Neural cell (in vitro differentiated cells): ENCODE results near the gene EFCAB6. TPM values are rescaled to one million over a fixed set of nuclear protein-coding genes. Genes with fewer than 3 reads are reported as not detected.

ENCODE experiments used
- H2AFZ ChIP-seq: fragments of 200-600, 300-800 bp; sonication (generic), shearing (Covaris generic); 2 replicates; pipeline ENCODE4 v1.6.0; 2014; ENCODE audit warnings: low read depth, mild to moderate bottlenecking, antibody characterized with exemption, low read length, moderate library complexity
- H3F3A ChIP-seq: fragments of 200-600 bp; shearing (Covaris generic); 2 replicates; pipeline ENCODE4 v1.6.1; 2016; ENCODE audit warnings: mild to moderate bottlenecking, moderate library complexity, mixed read lengths, antibody characterized with exemption, low read length; ENCODE audit not compliant: insufficient read depth, poor library complexity, severe bottlenecking
- H3K27ac ChIP-seq: fragments of 200-600, 300-800 bp; sonication (generic), shearing (Covaris generic); 2 replicates; pipeline ENCODE4 v1.5.1; 2014; ENCODE audit warnings: mild to moderate bottlenecking, low read length, moderate library complexity
- H3K27me3 ChIP-seq: fragments of 300-800, 200-600 bp; sonication (generic), shearing (Covaris generic); 2 replicates; pipeline ENCODE4 v1.6.0; 2014; ENCODE audit warnings: mild to moderate bottlenecking, low read depth, low read length, moderate library complexity; ENCODE audit not compliant: insufficient read depth
- H3K36me3 ChIP-seq: fragments of 300-800, 200-600 bp; sonication (generic), shearing (Covaris generic); 2 replicates; pipeline ENCODE4 v1.5.1; 2014; ENCODE audit warnings: mild to moderate bottlenecking, antibody characterized with exemption, low read length, moderate library complexity; ENCODE audit not compliant: insufficient read depth
- H3K4me2 ChIP-seq: fragments of 300-800, 200-600 bp; sonication (generic), shearing (Covaris generic); 2 replicates; pipeline ENCODE4 v1.6.0; 2014; ENCODE audit warnings: mild to moderate bottlenecking, low read length
- H3K4me3 ChIP-seq: fragments of 300-800, 200-600 bp; sonication (generic), shearing (Covaris generic); 2 replicates; pipeline ENCODE4 v1.5.1; 2014; ENCODE audit warnings: mild to moderate bottlenecking, low read length, moderate library complexity
- H3K79me2 ChIP-seq: fragments of 200-600 bp; shearing (Covaris generic); replicated peaks from 2 replicates; pipeline ENCODE4 v1.6.0; 2014; ENCODE audit warnings: mild to moderate bottlenecking, low read length, moderate library complexity; ENCODE audit not compliant: insufficient read depth
- H3K9ac ChIP-seq: fragments of 300-800, 200-600 bp; sonication (generic), shearing (Covaris generic); 2 replicates; pipeline ENCODE4 v1.6.1; 2016; ENCODE audit warnings: mild to moderate bottlenecking, low read length, mixed read lengths
- H3K9me2 ChIP-seq: fragments of 200-600 bp; shearing (Covaris generic); 2 replicates; pipeline ENCODE4 v1.6.1; 2016; ENCODE audit warnings: mild to moderate bottlenecking, low read length, mixed read lengths; ENCODE audit not compliant: insufficient read depth
- H3K9me3 ChIP-seq: fragments of 200-600, 300-800 bp; sonication (generic), shearing (Covaris generic); 2 replicates; pipeline ENCODE4 v1.6.1; 2016; ENCODE audit warnings: mild to moderate bottlenecking, mixed run types, low read length, moderate library complexity, mixed read lengths
- H4K20me1 ChIP-seq: fragments of 200-600 bp; shearing (Covaris generic); 2 replicates; pipeline ENCODE4 v1.6.1; 2016; ENCODE audit warnings: mild to moderate bottlenecking, mixed run types; ENCODE audit not compliant: insufficient read depth
- CTCF ChIP-seq: fragments of 450-650 bp; IDR thresholded peaks from 2 replicates; pipeline ENCODE4 v1.5.1; 2014; ENCODE audit warnings: antibody characterized with exemption, mild to moderate bottlenecking, moderate library complexity; ENCODE audit not compliant: poor library complexity, severe bottlenecking
- EZH2 ChIP-seq: fragments of 200-600, 300-800 bp; shearing (Covaris generic), sonication (generic); IDR thresholded peaks from 2 replicates; pipeline ENCODE4 v1.6.1; 2014; ENCODE audit warnings: antibody characterized with exemption, low read length, borderline replicate concordance, mild to moderate bottlenecking; ENCODE audit not compliant: insufficient read depth, poor library complexity, severe bottlenecking
- RAD21 ChIP-seq: fragments of 450-650 bp; conservative IDR thresholded peaks from 2 replicates; pipeline ENCODE4 v1.6.1; 2014; ENCODE audit warnings: antibody characterized with exemption, mild to moderate bottlenecking, moderate library complexity
- SMC3 ChIP-seq: fragments of 450-650 bp; conservative IDR thresholded peaks from 2 replicates; pipeline ENCODE4 v1.6.1; 2014; ENCODE audit warnings: antibody characterized with exemption, mild to moderate bottlenecking, moderate library complexity; ENCODE audit not compliant: poor library complexity
- TAF1 ChIP-seq: IDR thresholded peaks from 2 replicates; pipeline ENCODE4 v1.6.1; 2012; ENCODE audit warnings: low read depth
- polyA plus RNA-seq: library from polyadenylated mRNA; depleted of rRNA; stranded (reverse); fragments of >200 nt; gene quantifications from 2 replicates; pipeline ENCODE4 v1.2.3, GENCODE V29; 2014
- TF ChIP-seq, protein P1 (sequence below): IDR thresholded peaks from 2 replicates; pipeline ENCODE4 v1.6.1; 2012; ENCODE audit warnings: borderline replicate concordance

Gene EFCAB6
- polyA plus RNA-seq, 1 donor from 2014 or later: 1.4 TPM

- Histone ChIP-seq H3K27ac (no peak overlapping the region), H3F3A (no peaks in the 10 kb centered on the region), H3K27me3 (no peaks in the 10 kb centered on the region), H4K20me1 (no peaks in the 10 kb centered on the region), H3K36me3 (no peaks in the 10 kb centered on the region), H3K79me2 (no peaks in the 10 kb centered on the region), H3K9ac (no peak overlapping the region), H3K9me2 (no peaks in the 10 kb centered on the region), H3K4me3 (no peak overlapping the region), H3K9me3 (no peaks in the 10 kb centered on the region), H2AFZ (no peak overlapping the region), H3K4me2 (no peak overlapping the region)
- TF ChIP-seq TAF1: no peak
- TF ChIP-seq RAD21: no peak
- TF ChIP-seq, protein P1, sequence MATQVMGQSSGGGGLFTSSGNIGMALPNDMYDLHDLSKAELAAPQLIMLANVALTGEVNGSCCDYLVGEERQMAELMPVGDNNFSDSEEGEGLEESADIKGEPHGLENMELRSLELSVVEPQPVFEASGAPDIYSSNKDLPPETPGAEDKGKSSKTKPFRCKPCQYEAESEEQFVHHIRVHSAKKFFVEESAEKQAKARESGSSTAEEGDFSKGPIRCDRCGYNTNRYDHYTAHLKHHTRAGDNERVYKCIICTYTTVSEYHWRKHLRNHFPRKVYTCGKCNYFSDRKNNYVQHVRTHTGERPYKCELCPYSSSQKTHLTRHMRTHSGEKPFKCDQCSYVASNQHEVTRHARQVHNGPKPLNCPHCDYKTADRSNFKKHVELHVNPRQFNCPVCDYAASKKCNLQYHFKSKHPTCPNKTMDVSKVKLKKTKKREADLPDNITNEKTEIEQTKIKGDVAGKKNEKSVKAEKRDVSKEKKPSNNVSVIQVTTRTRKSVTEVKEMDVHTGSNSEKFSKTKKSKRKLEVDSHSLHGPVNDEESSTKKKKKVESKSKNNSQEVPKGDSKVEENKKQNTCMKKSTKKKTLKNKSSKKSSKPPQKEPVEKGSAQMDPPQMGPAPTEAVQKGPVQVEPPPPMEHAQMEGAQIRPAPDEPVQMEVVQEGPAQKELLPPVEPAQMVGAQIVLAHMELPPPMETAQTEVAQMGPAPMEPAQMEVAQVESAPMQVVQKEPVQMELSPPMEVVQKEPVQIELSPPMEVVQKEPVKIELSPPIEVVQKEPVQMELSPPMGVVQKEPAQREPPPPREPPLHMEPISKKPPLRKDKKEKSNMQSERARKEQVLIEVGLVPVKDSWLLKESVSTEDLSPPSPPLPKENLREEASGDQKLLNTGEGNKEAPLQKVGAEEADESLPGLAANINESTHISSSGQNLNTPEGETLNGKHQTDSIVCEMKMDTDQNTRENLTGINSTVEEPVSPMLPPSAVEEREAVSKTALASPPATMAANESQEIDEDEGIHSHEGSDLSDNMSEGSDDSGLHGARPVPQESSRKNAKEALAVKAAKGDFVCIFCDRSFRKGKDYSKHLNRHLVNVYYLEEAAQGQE: no peak
- no peak for TF ChIP-seq CTCF
- no peak for TF ChIP-seq SMC3
Observed at GRCh38 chr22:43835166-43835565, 23.1 kb upstream of the EFCAB6 start.

DNA sequence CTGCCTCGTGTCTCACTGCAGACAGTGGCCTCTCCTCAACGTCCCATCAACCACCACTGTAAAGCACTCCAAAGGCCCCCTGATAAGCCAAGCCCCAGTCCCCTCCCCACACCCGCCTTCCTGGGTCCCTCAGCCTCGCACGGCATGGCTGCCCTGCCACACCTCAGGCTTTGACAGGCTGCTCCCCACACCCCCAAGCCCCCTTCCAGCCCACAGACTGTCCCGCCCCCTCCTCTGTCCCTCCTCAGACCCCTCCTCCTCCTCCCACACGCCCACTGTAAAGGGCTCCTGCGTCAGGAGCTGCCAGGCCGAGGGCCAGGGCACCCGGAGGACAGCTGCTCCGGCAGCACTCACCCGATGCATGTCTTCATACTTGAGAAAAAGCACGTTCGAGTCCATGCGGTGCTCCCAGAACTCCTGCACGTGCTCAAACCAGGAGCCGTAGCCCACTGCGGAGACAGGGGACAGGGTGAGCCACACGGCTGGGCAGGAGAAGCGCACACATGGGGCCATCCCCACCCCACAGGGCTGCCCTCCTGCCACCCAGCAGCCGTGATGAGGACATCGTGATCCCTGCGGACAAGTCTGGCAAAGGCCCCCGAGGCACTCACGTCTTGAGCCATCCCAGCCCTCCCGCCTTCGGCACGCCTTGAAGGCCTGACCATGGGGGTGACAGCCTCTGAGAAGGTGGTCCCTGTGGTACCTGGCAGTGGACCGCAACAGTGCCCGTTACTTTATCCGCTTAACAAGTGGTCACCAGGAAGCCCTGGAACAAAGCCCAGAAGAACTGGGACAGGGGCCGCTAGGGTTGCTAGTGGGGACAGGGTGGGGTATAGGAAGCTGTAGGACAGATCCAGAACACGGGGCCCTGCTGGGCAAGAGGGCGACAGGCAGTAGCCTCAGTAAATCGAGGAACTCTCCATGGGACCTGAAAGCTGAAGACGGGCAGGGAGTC, 21.5 kb upstream of the EFCAB6 start:
- TF ChIP-seq CTCF (no peak), EZH2 (no peak)
- no peaks in the 10 kb centered on the region for H3K36me3 ChIP-seq
- H3F3A ChIP-seq: no peaks in the 10 kb centered on the region
- H3K79me2 ChIP-seq: no peaks in the 10 kb centered on the region
- H3K4me2 ChIP-seq: no peak overlapping the region
- H3K27me3 ChIP-seq: no peaks in the 10 kb centered on the region
- H3K9me2 ChIP-seq: no peaks in the 10 kb centered on the region
- H3K9me3 ChIP-seq: no peaks in the 10 kb centered on the region
- no peak overlapping the region for H3K27ac ChIP-seq
- H2AFZ ChIP-seq: no peak overlapping the region
- no peaks in the 10 kb centered on the region for H4K20me1 ChIP-seq
- H3K9ac ChIP-seq: no peak overlapping the region
- H3K4me3 ChIP-seq: no peak overlapping the region
